Femur (tissue), 1 donor: ENCODE results near the gene STK32B.
"Not testable (repeated sequence)": the region's sequence is repeated elsewhere in the genome, so short reads cannot be mapped to it uniquely, and the experiment has no call there.

Experiments
- DNase-seq: peaks from one replicate; pipeline ENCODE4 v3.0.0-alpha.2; 2017

The STK32B gene

DNA sequence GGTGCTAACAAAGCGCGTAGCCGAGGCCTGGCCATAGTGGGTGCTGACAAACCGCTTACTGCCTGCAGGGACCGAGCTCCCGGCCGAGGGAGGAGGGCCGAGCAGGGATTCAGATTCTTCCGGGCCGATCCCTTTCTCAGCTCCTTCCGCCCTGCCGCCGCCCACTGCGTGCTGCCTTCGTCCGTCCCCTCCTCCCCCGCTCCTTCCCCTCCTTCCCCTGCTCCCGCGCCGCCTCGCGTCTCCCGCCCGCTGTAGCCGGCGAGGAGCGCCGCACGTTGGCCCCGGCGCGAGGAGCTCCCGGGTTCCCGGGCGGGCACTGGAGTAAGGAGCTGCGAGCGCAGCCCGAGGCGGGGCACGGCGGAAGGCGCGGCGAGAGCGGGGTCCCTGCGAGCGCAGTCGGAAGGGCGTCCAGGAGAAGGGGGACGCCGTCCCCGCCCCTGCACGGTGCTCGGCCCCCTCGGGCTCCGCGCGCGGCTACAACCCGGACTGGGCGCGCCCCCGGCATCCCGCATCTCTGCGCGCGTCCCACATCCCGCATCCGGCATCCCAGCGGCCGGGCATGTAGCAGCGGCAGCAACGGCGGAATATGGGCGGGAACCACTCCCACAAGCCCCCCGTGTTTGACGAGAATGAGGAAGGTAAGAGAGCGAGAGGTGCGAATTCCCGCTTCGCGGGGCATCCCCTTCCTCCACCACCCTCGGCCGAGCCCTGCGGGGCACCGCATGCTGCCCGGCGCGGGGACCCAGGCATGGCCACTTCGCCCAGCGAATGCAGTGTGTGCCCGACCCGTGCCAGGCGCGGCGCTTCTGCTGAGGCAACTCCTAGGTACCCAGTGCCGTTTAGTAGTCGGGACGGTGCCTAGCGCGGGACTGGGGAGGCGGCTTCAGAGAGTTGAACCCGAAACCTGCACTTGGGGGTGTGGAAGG is at the start of gene STK32B:
Gene STK32B, plus strand, starts transcription at position 203 of the 926 bp plus-strand sequence.
- peak; percentile 79 for DNase-seq

DNA sequence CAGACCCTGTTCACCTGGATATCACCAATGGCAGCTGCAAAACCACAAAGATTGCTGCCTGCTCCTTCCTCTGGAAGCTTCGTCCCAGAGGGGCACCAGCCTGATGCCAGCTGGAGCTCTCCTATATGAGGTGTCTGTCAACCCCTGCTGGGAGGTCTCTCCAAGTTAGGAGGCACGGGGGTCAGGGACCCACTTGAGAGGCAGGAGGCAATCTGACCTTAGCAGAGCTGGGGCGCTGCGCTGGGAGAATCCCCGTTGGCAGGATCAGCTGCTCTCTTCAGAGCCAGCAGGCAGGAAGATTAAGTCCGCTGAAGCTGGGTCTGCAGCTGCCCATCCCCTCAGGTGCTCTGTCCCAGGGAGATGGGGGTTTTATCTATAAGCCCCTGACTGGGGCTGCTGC is 49.6 kb upstream of the STK32B start:
- not testable (repeated sequence) for DNase-seq

DNA sequence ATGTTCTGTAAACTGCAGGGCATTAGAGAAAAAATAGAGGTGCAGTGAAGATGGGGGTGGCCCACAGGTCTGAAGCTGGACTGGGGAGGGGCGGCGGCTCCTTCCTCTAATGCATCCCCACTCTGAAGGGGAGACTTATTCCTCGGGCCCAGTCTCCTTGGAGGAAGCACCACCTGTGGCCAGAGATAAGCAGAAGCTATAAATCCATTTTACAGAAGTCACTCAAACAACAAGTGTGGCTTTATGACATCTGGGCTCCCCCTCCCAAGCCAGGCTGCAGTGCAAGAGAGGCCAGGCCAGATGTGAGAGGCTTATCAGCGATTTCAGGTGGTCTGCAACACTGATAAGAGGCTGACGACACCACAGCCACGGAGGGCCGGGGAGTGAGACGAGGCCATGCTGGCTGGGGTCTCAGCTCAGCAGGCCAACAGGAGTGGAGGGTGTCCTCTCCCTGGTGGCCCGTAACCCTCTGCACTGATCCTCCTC is 47.9 kb upstream of the STK32B start:
- DNase-seq, result no peak

DNA sequence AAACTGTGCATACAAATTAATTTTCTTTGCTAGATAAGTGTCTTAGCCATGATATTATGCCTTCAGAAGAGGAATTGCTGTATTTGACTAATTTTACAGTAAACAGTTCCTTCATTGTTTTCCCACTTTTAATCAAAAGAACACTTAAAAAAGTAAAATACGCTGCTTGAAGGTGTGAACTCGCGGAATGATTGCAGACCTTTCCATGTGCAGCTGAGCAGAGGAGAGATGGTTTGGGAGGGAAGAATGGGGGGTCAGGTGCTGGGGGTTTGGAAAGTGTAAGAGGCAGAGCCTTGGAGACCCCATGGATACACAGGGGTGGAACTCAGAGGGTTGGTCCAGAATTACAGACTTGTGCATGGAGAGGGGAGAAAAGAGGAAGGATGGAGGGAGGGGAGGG is 47.4 kb upstream of the STK32B start:
- DNase-seq, result no peak

DNA sequence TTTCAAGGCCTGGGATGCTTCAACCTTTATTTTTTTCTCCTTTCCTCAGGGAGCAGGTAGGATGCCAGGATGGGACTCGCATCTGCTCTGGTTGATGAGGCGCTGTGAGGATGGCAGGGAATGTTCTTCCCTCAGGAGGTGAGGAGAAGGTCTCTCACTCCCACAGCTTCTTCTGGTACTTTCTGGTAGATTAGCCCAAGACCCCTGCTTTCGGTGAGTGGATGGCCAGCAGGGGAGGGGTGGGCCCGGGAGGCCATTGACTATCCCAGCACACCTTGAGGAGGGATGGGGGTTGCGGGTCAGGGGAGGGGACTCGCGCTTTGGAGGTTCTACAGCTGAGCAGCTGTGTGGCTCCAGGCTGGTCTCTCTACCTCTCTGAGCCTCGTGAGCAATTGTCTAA is 46.8 kb upstream of the STK32B start:
- DNase-seq, result no peak

DNA sequence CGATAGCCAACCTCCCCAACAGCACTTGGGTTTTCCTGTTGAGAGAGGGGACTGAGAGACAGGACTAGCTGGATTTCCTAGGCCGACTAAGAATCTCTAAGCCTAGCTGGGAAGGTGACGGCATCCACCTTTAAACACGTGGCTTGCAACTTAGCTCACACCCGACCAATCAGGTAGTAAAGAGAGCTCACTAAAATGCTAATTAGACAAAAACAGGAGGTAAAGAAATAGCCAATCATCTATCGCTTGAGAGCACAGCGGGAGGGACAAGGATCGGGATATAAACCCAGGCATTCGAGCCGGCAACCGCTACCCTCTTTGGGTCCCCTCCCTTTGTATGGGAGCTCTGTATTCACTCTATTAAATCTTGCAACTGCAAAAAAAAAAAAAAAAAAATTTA is 44.3 kb upstream of the STK32B start:
- DNase-seq, result not testable (repeated sequence)

DNA sequence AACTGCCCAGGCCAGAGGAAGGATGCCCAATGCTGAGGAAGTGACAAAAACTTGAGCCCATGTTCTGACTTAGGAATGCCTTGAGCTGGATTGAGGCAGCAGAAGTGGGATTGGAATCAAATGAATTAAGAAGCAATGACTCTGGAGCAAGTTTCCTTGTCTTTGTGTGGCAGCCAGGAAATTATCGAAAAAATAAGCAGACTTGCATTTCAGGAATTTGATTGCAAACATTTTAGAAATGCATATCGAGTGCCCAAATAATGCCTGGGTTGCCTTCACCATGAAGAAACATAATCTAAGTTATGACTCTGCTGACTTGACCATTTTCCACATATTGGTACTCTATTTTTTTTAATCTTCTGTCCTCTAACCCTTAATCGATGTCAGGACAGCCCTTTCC is 41.5 kb upstream of the STK32B start:
- DNase-seq, result no peak

DNA sequence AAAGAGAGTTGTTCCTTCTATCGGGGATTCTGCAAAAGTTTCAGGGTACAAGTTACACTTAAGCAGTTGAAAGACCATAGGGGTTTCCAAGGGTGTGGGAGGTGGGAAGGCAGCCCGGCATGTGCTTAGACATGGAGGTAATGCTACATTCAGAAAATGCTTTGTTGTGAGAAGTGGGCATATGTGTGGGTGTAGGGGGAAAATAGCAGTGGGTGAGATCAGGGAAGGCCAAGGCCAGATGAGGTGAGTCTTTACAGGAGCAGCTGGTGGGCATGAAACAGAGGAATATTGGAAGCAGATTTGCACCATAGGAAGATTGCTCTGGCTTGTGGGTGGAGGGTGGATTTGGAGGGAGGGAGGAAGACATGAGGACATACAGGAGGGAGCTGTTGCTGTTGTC is 40.3 kb upstream of the STK32B start:
- no peak for DNase-seq

DNA sequence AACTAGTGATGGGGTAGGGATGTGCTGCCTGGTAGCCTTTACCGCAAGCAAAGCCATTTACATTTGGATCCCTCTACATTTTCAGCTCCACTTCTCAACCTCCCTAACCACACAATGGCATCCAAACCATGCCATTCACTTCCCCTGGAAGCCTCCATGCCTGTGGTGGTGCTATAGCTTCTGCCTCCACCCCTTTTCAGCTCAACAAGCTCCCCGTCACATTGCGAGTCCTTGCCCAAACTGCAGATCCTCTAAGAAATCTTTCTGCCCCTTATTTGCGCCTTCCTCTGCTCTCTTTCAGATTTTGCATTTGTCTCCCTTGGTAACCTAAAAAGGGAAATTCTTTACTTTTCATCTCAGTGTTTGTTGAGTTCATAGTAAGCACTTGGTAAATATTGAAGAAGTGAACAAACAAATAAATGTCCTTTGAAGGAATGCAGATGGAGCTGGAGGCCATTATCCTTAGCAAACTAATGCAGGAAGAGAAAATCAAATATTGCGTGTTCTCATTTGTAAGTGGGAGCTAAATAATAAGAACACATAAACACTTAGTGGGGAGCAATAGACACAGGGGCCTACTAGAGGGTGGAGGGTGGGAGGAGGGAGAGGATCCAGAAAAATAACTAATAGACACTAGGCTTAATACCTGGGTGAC is 38.9 kb upstream of the STK32B start:
- no peak for DNase-seq

DNA sequence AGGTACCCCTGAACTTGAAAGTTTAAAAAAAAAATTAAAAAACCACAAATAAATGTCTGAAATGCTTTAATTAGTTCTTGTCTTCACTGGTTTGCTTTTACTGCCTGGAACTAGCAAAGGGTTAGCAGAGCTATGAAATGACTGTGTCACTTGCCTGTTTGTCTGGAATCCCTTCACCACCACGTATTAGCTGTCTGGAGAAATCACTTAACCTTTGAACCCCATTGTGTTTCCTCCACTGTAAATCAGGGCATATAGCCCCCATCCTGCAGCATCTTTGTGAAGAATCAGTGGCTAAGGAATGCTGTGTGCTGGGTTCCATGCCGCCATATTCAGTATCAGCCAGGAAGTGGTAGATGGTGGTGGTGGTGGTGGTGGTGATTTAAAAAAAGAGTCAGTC is 38.3 kb upstream of the STK32B start:
- no peak for DNase-seq

DNA sequence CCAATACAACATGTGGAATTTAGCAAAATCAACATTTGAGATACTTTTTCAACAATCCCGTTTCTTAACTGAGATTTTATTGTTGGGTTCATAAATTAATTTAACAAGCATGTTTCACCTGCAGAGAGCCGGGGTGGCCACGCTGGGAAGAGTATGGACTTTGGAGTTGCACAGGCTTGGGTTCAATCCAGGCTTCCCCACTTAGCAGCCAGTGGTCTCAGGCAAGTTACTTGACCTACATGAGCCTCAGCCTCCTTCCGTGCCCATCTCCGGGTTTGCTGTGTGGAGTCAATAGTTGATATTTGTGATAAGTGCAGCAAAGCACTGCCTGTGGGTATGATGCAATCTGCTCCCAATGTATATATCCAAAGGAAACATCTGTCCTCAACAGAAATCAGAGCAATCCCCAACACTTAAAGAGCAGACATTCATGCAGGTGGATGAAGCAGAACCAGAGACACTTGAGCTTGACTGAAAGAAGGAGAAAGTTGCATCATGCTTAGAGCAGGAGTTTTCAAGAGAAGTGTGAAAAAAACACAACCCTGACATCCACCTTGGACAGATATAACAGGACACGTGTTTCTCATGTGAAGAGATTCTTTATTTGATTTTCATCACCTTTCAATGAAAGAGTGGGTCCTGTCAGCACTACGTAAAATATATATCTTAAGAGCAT is 37.1 kb upstream of the STK32B start:
- no peak for DNase-seq

DNA sequence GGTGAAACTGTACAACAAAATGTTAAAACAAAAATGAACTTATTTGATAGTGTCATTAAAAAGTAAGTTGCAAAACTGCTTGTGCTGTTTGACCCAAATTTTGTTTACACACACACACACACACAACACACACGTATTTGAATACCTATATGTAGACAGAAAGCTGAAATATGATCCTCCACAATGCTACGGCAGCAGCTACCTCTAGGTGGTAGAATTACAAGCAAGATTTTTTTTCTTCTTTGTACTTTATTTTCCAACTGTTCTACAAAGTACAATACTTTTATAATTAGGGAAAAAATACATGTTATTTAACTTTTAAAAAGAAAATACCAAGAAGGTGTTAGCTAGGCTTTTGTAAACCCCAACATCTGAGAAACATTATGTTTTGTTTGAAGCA is 33.2 kb upstream of the STK32B start:
- no peak for DNase-seq

DNA sequence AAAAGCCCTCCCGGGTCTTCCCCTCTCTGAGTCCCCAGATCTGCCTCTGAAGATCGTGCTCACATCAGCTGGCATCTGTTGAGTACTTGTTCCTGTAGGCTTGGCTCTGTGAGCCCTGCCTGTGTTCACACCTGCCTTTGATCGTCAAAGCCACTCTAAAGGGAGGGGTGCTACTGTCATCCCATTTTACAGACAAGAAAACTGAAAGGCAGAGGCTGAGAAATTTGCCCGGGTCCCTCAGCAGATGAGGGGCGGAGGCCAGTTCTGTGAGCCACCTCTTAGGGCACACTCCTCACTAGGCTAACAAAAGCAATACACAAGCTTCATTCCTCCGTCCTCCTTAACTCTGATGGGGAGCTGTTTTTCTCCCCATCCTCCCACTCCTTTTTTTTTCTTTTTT is 32.7 kb upstream of the STK32B start:
- DNase-seq, result no peak

DNA sequence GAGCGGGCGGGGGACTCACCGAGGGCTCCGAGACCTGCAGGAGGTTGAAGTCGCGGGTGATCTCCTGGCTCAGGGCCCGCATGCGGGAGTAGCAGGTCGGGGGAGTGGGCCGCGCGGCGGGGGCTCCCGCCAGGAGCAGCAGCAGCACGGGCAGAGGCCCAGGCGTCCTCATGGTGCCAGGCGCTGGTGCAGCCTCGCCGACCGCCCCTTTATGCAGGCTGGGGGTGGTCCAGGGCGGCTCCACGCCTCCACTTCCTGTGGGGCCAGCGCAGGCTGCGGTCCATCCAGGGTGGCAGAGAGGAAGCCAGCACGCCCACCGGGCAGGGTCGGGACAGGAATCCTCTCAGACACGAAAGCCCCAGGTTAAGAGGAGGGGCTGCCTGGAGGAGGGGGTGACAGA is 32.0 kb upstream of the STK32B start, which contains the start of gene CYTL1:
Gene CYTL1, minus strand, starts transcription at position 185 of the 400 bp plus-strand sequence. Its CDS starts 13 bp downstream, at position 172.
- DNase-seq, result peak; percentile 55

DNA sequence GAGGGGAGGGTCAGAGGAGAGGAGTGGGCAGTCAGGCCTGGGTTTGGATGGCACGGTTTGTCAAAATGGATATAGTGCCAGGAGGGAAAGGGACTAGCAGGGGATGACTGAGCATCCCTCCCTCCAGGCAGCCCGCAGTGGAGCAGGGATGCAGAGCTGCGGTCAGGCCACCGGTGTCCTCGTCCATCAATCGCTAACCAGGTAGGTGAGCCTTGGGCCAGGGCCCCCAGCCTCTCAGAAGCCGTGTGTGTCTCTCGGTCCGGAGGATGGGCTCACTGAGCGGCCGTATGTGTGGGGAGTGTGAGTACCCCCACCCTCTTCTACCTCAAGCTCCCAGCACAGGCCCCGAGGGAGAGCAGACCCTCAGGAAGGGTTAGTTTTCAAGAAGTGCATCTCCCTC is 31.5 kb upstream of the STK32B start:
- DNase-seq, result no peak

DNA sequence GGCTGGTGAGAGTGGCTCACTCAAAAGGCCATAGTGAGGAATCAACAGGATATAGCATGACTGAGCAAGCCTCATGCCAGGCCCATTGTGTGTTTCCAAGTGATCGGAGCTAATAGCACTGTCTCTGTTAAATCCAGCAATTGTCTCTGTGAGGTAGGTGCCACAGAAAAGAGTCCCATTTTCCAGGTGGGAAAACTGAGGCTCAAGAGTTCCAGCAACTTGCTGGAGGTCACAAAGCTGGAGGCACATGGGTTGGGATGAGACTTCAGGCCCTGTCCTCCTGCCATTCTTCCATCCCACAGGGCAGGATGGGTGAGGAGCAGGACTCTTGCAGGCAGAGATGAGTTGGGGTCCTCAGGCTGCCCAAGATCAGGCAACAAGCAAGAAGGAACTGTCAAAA is 30.9 kb upstream of the STK32B start:
- no peak for DNase-seq

DNA sequence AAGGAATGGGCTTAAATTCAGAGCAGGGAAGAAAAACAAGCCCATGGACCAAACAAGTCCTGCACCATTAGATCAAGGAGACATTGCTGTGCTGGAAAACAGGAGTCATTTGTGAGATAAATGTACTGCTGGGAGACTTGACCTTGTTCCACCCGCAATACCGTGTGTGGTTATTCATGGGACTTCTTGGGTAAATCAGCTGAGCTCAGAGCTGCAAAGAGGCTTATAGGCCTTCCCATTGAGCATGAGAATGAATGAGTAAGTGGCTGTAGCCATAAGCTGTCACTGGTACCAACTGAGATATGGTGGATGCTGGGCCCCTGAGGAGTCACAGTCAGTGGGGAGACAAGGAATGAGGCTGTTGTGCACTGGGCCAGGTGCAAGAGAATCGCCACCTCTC is 29.7 kb upstream of the STK32B start:
- DNase-seq, result no peak

DNA sequence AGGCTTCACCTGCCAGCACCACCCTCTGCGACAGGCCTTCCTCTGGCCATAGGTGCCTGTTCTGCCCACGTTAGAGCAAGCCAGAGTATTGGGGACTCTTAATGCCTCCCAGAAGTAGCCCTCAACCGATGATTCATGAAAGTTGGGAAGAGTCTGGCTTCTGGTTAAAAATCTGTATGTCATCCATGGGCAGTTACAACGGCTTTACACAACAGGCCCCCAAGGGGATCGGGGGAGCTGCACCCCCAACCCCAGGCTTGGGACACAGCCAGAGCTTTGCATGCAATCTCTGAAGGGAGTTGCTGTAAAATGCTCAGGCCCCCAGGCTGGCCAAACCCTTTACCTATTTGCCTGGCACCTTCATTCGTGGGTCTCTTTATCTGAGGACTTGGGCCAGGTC is 26.6 kb upstream of the STK32B start:
- no peak for DNase-seq

DNA sequence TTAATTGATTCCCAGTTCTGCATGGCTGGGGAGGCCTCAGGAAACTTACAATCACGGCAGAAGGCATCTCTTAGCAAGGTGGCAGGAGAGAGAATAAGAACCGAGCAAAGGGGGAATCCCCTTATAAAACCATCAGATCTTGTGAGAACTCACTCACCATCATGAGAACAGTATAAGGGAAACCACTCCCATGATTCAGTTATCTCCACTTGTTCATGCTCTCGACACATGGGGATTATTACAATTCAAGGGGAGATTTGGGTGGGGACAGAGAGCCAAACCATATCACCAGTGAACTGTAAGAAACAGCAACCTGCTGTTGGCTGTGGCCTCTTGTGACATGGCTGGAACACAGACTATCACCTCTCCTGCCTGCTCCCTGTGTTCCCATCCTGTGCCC is 24.9 kb upstream of the STK32B start:
- no peak for DNase-seq

DNA sequence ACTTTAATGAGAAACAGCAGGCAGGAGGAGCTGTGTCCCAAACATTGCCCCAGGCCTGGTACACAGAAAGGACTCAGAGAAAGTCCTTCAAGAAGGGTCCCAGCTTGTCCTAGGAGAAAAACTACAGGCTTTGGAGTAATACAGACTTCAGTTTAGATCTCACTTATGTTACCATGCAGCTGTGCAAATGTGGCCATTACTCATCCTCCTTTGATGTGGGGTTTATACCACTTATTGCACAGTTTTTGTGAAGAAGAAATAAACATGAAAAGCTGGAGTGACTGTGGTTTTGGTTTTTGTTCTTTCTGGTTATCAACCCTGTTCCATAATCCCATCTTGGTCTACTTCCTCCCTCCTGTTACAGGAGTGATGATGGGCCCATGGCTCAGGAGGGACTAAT is 23.9 kb upstream of the STK32B start:
- DNase-seq, result no peak

DNA sequence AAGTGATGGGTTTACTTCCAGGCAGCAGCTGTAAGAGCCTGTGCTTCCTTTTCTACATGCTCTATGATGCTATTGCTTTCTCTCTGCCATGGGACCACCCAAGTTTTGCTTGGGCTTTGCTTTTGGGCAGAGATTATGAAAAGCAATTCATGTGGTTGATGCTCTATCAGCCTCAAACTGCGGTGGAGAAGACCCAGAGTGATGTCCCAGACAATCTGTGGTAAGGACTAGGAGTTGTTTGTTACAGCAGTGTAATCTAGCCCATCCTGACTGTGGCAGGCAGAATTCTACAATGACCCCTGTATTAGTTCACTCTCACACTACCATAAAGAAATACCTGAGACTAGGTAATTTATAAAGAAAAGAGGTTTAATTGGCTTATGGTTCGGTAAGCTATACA is 22.8 kb upstream of the STK32B start:
- no peak for DNase-seq

DNA sequence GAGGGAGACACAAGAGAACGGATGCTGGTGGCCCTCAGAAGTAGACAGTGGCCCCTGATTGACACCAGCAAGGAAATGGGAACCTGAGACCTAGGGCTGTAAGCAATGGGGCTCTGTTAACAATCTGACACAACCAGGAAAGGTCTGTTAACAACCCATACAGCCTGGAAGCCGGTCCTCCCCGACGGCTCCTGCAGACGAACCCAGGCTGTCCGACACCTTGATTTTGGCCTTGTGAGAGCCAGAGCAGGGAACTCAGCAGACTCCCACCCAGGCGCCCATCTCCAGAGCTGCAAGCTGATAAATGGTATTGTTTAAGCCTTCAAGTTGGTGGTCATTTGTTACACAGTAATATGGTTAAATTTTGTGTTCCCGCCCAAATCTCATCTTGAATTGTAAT is 21.8 kb upstream of the STK32B start:
- DNase-seq, result no peak

DNA sequence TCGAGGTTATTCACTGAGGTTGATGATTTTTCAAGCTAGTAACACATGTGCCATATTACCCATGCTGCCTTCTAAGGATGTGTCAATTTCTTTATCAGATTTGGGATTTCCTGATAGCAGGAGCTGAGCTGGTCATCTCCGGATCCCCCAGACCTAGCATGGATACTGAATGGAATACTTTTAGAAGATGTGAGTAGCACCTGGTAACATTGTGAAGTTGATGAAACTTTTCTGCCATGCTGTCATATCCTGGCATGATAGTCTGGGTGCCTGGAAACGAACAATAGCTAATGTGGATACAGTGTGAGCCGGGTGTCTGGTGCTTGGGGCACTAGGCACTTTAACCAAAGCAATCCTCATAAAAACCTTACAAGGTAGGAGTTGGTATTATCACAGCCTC is 21.1 kb upstream of the STK32B start:
- DNase-seq, result no peak

DNA sequence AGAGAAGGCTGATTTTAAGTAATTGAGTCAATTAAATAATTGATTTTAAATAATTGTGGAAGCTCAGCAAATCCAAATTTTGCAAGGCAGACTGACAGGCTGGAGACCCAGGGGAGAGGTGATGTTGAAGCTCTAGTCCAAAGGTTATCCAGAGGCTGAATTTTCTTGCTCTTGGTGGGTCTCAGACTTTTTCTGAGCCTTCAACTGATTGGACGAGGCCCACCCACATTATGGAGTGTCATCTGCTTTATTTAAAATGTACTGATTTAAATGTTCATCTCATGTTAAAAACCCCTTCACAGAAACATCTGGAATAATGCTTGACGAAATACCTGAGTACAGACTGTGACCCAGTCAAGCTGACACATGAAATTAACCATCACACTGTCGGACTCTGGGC is 20.4 kb upstream of the STK32B start:
- DNase-seq, result no peak
